ENCODE measurements around the gene MCRS1. TPM values are rescaled to one million over a fixed set of nuclear protein-coding genes. Genes with fewer than 3 reads are reported as not detected.

Gene MCRS1
- total and polyA plus RNA-seq, 4 donors, result 20.0 to 33.1 (median 26.1) TPM

GRCh38 chr12:49548481-49548821, 19.5 kb downstream of the MCRS1 start:
- no peak for DNase-seq (ENCODE audit: low spot score)
- H3K36me3 ChIP-seq (ENCODE audit: control insufficient read depth in 4 of 4, insufficient read depth in 3 of 4, low read depth in 1 of 4, low read length in 3 of 4), result no peaks in the 10 kb centered on the region
- no peak overlapping the region for H3K27ac ChIP-seq (ENCODE audit: low read depth in 1 of 2, low read length in 2 of 2)
- no peak overlapping the region for H3K4me3 ChIP-seq (ENCODE audit: low read depth in 1 of 3, low read length in 3 of 3)
- H3K9ac ChIP-seq (ENCODE audit: low read depth in 1 of 2, low read length in 2 of 2), result no peak overlapping the region
- TF ChIP-seq, protein P1, sequence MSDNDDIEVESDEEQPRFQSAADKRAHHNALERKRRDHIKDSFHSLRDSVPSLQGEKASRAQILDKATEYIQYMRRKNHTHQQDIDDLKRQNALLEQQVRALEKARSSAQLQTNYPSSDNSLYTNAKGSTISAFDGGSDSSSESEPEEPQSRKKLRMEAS (IDR thresholded peaks at IDR 0.05), result no peak
- TF ChIP-seq EGR1 (IDR thresholded peaks at IDR 0.05; ENCODE audit: low read depth in 2 of 2), result no peak
- TF ChIP-seq NR2F2 (IDR thresholded peaks at IDR 0.05), result no peak
- H3K4me1 ChIP-seq (ENCODE audit: control insufficient read depth in 4 of 4, insufficient read depth in 4 of 4, low read length in 3 of 4), result peaks cover 7 to 28% (median 21%) of the 10 kb centered on the region in 4 donors
- WGBS, result 70% methylated on average over 8 of the region's 8 CpGs
- peaks cover 0 to 5% (median 2%) of the 10 kb centered on the region in 4 donors for H3K27me3 ChIP-seq (ENCODE audit: control insufficient read depth in 4 of 4, insufficient read depth in 4 of 4, low read length in 3 of 4)
- no peaks in the 10 kb centered on the region for H3K9me3 ChIP-seq (ENCODE audit: control insufficient read depth in 4 of 4, low read length in 3 of 4)

GRCh38 chr12:49547090-49547690, 20.8 kb downstream of the MCRS1 start:
- no peak for DNase-seq (ENCODE audit: low spot score)
- no peaks in the 10 kb centered on the region for H3K36me3 ChIP-seq (ENCODE audit: control insufficient read depth in 4 of 4, insufficient read depth in 3 of 4, low read depth in 1 of 4, low read length in 3 of 4)
- TF ChIP-seq NR2F2 (IDR thresholded peaks at IDR 0.05) (no peak), EGR1 (IDR thresholded peaks at IDR 0.05; ENCODE audit: low read depth in 2 of 2) (no peak), RAD21 (IDR thresholded peaks at IDR 0.05) (no peak)
- TF ChIP-seq, protein P2, sequence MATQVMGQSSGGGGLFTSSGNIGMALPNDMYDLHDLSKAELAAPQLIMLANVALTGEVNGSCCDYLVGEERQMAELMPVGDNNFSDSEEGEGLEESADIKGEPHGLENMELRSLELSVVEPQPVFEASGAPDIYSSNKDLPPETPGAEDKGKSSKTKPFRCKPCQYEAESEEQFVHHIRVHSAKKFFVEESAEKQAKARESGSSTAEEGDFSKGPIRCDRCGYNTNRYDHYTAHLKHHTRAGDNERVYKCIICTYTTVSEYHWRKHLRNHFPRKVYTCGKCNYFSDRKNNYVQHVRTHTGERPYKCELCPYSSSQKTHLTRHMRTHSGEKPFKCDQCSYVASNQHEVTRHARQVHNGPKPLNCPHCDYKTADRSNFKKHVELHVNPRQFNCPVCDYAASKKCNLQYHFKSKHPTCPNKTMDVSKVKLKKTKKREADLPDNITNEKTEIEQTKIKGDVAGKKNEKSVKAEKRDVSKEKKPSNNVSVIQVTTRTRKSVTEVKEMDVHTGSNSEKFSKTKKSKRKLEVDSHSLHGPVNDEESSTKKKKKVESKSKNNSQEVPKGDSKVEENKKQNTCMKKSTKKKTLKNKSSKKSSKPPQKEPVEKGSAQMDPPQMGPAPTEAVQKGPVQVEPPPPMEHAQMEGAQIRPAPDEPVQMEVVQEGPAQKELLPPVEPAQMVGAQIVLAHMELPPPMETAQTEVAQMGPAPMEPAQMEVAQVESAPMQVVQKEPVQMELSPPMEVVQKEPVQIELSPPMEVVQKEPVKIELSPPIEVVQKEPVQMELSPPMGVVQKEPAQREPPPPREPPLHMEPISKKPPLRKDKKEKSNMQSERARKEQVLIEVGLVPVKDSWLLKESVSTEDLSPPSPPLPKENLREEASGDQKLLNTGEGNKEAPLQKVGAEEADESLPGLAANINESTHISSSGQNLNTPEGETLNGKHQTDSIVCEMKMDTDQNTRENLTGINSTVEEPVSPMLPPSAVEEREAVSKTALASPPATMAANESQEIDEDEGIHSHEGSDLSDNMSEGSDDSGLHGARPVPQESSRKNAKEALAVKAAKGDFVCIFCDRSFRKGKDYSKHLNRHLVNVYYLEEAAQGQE (IDR thresholded peaks at IDR 0.05), result no peak
- no peak overlapping the region for H3K9ac ChIP-seq (ENCODE audit: low read depth in 1 of 2, low read length in 2 of 2)
- H3K9me3 ChIP-seq (ENCODE audit: control insufficient read depth in 4 of 4, low read length in 3 of 4), result no peaks in the 10 kb centered on the region
- 76% methylated on average over 7 of the region's 7 CpGs for WGBS
- H3K4me1 ChIP-seq (ENCODE audit: control insufficient read depth in 4 of 4, insufficient read depth in 4 of 4, low read length in 3 of 4), result peaks cover 7 to 23% (median 17%) of the 10 kb centered on the region in 4 donors
- H3K27me3 ChIP-seq (ENCODE audit: control insufficient read depth in 4 of 4, insufficient read depth in 4 of 4, low read length in 3 of 4), result peaks cover 0 to 5% (median 2%) of the 10 kb centered on the region in 4 donors
- H3K4me3 ChIP-seq (ENCODE audit: low read depth in 1 of 3, low read length in 3 of 3), result no peak overlapping the region
- H3K27ac ChIP-seq (ENCODE audit: low read depth in 1 of 2, low read length in 2 of 2), result no peak overlapping the region

DNA sequence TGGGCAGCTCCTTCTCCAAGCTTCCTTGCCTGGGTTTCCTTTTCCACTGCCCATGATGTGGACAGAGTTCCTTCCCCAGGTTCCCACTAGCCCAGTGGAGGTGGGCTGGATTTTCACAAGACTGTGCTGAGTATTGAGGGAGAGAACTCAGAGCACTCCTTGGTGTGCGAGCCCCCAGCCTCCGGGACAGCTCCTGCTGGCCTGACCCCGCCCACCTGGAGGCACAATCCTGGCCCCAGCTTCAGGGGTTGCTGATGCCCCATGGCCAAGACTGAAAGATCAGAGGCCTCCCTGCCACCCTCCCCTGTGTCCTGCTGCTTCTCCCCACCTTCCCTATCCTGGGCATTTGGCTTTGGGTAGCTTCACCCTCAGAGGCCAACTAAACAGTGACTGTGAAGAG, 21.5 kb downstream of the MCRS1 start:
- H3K4me1 ChIP-seq (ENCODE audit: control insufficient read depth in 4 of 4, insufficient read depth in 4 of 4, low read length in 3 of 4), result peaks cover 5 to 17% (median 11%) of the 10 kb centered on the region in 4 donors
- H3K4me3 ChIP-seq (ENCODE audit: low read depth in 1 of 3, low read length in 3 of 3), result no peak overlapping the region
- peaks cover 0 to 5% (median 2%) of the 10 kb centered on the region in 4 donors for H3K27me3 ChIP-seq (ENCODE audit: control insufficient read depth in 4 of 4, insufficient read depth in 4 of 4, low read length in 3 of 4)
- no peak overlapping the region for H3K27ac ChIP-seq (ENCODE audit: low read depth in 1 of 2, low read length in 2 of 2)
- WGBS, result 66% methylated on average over 3 of the region's 3 CpGs
- no peaks in the 10 kb centered on the region for H3K9me3 ChIP-seq (ENCODE audit: control insufficient read depth in 4 of 4, low read length in 3 of 4)
- DNase-seq (ENCODE audit: low spot score), result no peak
- H3K36me3 ChIP-seq (ENCODE audit: control insufficient read depth in 4 of 4, insufficient read depth in 3 of 4, low read depth in 1 of 4, low read length in 3 of 4), result no peaks in the 10 kb centered on the region
- no peak overlapping the region for H3K9ac ChIP-seq (ENCODE audit: low read depth in 1 of 2, low read length in 2 of 2)
- TF ChIP-seq, protein P1 (IDR thresholded peaks at IDR 0.05), result no peak
- TF ChIP-seq, protein P2 (IDR thresholded peaks at IDR 0.05), result no peak
- TF ChIP-seq ATF3 (IDR thresholded peaks at IDR 0.05), result no peak
- no peak for TF ChIP-seq SP1 (IDR thresholded peaks at IDR 0.05)
- no peak for TF ChIP-seq JUND (IDR thresholded peaks at IDR 0.05)
- no peak for TF ChIP-seq GABPA (IDR thresholded peaks at IDR 0.05 in 1 of 2, conservative IDR thresholded peaks at IDR 0.05 in 1 of 2)
- no peak for TF ChIP-seq RXRA (IDR thresholded peaks at IDR 0.05)
- TF ChIP-seq TAF1 (conservative IDR thresholded peaks at IDR 0.05), result no peak
- no peak for TF ChIP-seq HNF4G (IDR thresholded peaks at IDR 0.05)
- TF ChIP-seq YY1 (IDR thresholded peaks at IDR 0.05), result no peak
- TF ChIP-seq, protein P3, sequence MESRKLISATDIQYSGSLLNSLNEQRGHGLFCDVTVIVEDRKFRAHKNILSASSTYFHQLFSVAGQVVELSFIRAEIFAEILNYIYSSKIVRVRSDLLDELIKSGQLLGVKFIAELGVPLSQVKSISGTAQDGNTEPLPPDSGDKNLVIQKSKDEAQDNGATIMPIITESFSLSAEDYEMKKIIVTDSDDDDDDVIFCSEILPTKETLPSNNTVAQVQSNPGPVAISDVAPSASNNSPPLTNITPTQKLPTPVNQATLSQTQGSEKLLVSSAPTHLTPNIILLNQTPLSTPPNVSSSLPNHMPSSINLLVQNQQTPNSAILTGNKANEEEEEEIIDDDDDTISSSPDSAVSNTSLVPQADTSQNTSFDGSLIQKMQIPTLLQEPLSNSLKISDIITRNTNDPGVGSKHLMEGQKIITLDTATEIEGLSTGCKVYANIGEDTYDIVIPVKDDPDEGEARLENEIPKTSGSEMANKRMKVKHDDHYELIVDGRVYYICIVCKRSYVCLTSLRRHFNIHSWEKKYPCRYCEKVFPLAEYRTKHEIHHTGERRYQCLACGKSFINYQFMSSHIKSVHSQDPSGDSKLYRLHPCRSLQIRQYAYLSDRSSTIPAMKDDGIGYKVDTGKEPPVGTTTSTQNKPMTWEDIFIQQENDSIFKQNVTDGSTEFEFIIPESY (IDR thresholded peaks at IDR 0.05), result no peak
- TF ChIP-seq, protein P4, sequence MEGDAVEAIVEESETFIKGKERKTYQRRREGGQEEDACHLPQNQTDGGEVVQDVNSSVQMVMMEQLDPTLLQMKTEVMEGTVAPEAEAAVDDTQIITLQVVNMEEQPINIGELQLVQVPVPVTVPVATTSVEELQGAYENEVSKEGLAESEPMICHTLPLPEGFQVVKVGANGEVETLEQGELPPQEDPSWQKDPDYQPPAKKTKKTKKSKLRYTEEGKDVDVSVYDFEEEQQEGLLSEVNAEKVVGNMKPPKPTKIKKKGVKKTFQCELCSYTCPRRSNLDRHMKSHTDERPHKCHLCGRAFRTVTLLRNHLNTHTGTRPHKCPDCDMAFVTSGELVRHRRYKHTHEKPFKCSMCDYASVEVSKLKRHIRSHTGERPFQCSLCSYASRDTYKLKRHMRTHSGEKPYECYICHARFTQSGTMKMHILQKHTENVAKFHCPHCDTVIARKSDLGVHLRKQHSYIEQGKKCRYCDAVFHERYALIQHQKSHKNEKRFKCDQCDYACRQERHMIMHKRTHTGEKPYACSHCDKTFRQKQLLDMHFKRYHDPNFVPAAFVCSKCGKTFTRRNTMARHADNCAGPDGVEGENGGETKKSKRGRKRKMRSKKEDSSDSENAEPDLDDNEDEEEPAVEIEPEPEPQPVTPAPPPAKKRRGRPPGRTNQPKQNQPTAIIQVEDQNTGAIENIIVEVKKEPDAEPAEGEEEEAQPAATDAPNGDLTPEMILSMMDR (IDR thresholded peaks at IDR 0.05; ENCODE audit: low read depth, low read length, missing input control), result no peak
